ENCODE data around the gene CCDC9B. TPM values are rescaled to one million over a fixed set of nuclear protein-coding genes. Genes with fewer than 3 reads are reported as not detected.

CCDC9B gene
- total RNA-seq, 1 donor from 2014 or later, result 9.8 TPM

GRCh38 chr15:40343512-40343911 lies 2.8 kb upstream of the CCDC9B start:
- Histone ChIP-seq H3K4me1 (ENCODE audit: insufficient read depth, low read length) (peaks cover 57% of the 10 kb centered on the region), H2AFZ (ENCODE audit: low read depth, low read length) (peak overlapping the region; percentile 65), H3K9ac (ENCODE audit: low read length) (peak overlapping the region; percentile 87), H3K79me2 (ENCODE audit: insufficient read depth, low read length) (peaks cover 19% of the 10 kb centered on the region), H3K27ac (ENCODE audit: low read depth, low read length) (peak overlapping the region; percentile 99), H3K4me3 (ENCODE audit: insufficient read depth, low read depth, low read length) (no peak overlapping the region), H3K27me3 (ENCODE audit: insufficient read depth, low read length) (no peaks in the 10 kb centered on the region), H4K20me1 (ENCODE audit: insufficient read depth, low read length) (no peaks in the 10 kb centered on the region), H3K36me3 (ENCODE audit: insufficient read depth, low read length) (no peaks in the 10 kb centered on the region), H3K4me2 (ENCODE audit: low read length) (peak overlapping the region; percentile 79), H3K9me3 (ENCODE audit: insufficient read depth, low read depth, low read length) (no peaks in the 10 kb centered on the region)
- peak; percentile 86 for FAIRE-seq
- Mint-ChIP-seq H3K4me3 (ENCODE audit: unreplicated experiment) (no peak overlapping the region), H3K4me1 (ENCODE audit: low read depth, unreplicated experiment) (peaks cover 32% of the 10 kb centered on the region), H3K9me3 (ENCODE audit: unreplicated experiment) (peaks cover 1% of the 10 kb centered on the region), H3K27ac (ENCODE audit: unreplicated experiment) (peak overlapping the region; percentile 93), H3K27me3 (ENCODE audit: low read depth, unreplicated experiment) (peaks cover 5% of the 10 kb centered on the region), H3K36me3 (ENCODE audit: low read depth, unreplicated experiment) (no peaks in the 10 kb centered on the region)
- no peak for TF ChIP-seq EZH2 (IDR thresholded peaks at IDR 0.05; ENCODE audit: insufficient read depth, low read length)
- TF ChIP-seq CTCF (IDR thresholded peaks at IDR 0.05; ENCODE audit: insufficient read depth, low read depth, low read length), result no peak
- DNase-seq (ENCODE audit: low read depth), result peak; percentile 97

GRCh38 chr15:40342416-40343320 lies 1.9 kb upstream of the CCDC9B start:
- Histone ChIP-seq H3K4me1 (ENCODE audit: insufficient read depth, low read length) (peaks cover 65% of the 10 kb centered on the region), H3K27ac (ENCODE audit: low read depth, low read length) (peak overlapping the region; percentile 99), H3K9ac (ENCODE audit: low read length) (peak overlapping the region; percentile 87), H3K9me3 (ENCODE audit: insufficient read depth, low read depth, low read length) (no peaks in the 10 kb centered on the region), H3K4me3 (ENCODE audit: insufficient read depth, low read depth, low read length) (no peak overlapping the region), H3K27me3 (ENCODE audit: insufficient read depth, low read length) (no peaks in the 10 kb centered on the region), H3K36me3 (ENCODE audit: insufficient read depth, low read length) (no peaks in the 10 kb centered on the region), H3K79me2 (ENCODE audit: insufficient read depth, low read length) (peaks cover 27% of the 10 kb centered on the region), H3K4me2 (ENCODE audit: low read length) (peak overlapping the region; percentile 79), H4K20me1 (ENCODE audit: insufficient read depth, low read length) (no peaks in the 10 kb centered on the region), H2AFZ (ENCODE audit: low read depth, low read length) (no peak overlapping the region)
- FAIRE-seq (peak; percentile 26), DNase-seq (ENCODE audit: low read depth) (no peak)
- Mint-ChIP-seq H3K4me3 (ENCODE audit: unreplicated experiment) (no peak overlapping the region), H3K9me3 (ENCODE audit: unreplicated experiment) (no peaks in the 10 kb centered on the region), H3K4me1 (ENCODE audit: low read depth, unreplicated experiment) (peaks cover 36% of the 10 kb centered on the region), H3K27me3 (ENCODE audit: low read depth, unreplicated experiment) (peaks cover 4% of the 10 kb centered on the region), H3K27ac (ENCODE audit: unreplicated experiment) (peak overlapping the region; percentile 93), H3K36me3 (ENCODE audit: low read depth, unreplicated experiment) (no peaks in the 10 kb centered on the region)
- TF ChIP-seq CTCF (IDR thresholded peaks at IDR 0.05; ENCODE audit: insufficient read depth, low read depth, low read length) (no peak), EZH2 (IDR thresholded peaks at IDR 0.05; ENCODE audit: insufficient read depth, low read length) (no peak)

Data from astrocyte (in vitro differentiated cells and primary cell).